ENCODE data around the gene MYO7A.

Gene MYO7A

GRCh38 chr11:77127235-77127911, 673 bp upstream of the MYO7A start:
- DNase-seq (ENCODE audit: low read depth in 3 of 3): peak; percentile 5 to 51 (median 40)

- DNase-seq (ENCODE audit: low read depth in 3 of 3): no peak
Measured at GRCh38 chr11:77129069-77129841, 1.2 kb downstream of the MYO7A start.

- no peak for DNase-seq (ENCODE audit: low read depth in 3 of 3)
Measured at GRCh38 chr11:77129842-77130756, 2.1 kb downstream of the MYO7A start.

GRCh38 chr11:77130763-77131513, 2.9 kb downstream of the MYO7A start:
- no peak for DNase-seq (ENCODE audit: low read depth in 3 of 3)

GRCh38 chr11:77131560-77131959, 3.5 kb downstream of the MYO7A start:
- DNase-seq (ENCODE audit: low read depth in 3 of 3): no peak

GRCh38 chr11:77135069-77135468, 7.0 kb downstream of the MYO7A start:
- DNase-seq (ENCODE audit: low read depth in 3 of 3): no peak

- DNase-seq (ENCODE audit: low read depth in 3 of 3): no peak
Measured at GRCh38 chr11:77136074-77136473, 8.0 kb downstream of the MYO7A start.

GRCh38 chr11:77136784-77137420, 8.9 kb downstream of the MYO7A start:
- DNase-seq (ENCODE audit: low read depth in 3 of 3): no peak

GRCh38 chr11:77137421-77137820, 9.4 kb downstream of the MYO7A start:
- no peak for DNase-seq (ENCODE audit: low read depth in 3 of 3)

- no peak for DNase-seq (ENCODE audit: low read depth in 3 of 3)
Measured at GRCh38 chr11:77138106-77138649, 10.1 kb downstream of the MYO7A start.

GRCh38 chr11:77139201-77139600, 11.2 kb downstream of the MYO7A start:
- DNase-seq (ENCODE audit: low read depth in 3 of 3): no peak

GRCh38 chr11:77140231-77140851, 12.3 kb downstream of the MYO7A start:
- no peak for DNase-seq (ENCODE audit: low read depth in 3 of 3)

GRCh38 chr11:77141034-77141433, 13.0 kb downstream of the MYO7A start:
- DNase-seq (ENCODE audit: low read depth in 3 of 3): no peak

GRCh38 chr11:77141475-77141874, 13.4 kb downstream of the MYO7A start:
- no peak for DNase-seq (ENCODE audit: low read depth in 3 of 3)

GRCh38 chr11:77142091-77142975, 14.3 kb downstream of the MYO7A start:
- DNase-seq (ENCODE audit: low read depth in 3 of 3): no peak

GRCh38 chr11:77143405-77144020, 15.5 kb downstream of the MYO7A start:
- no peak for DNase-seq (ENCODE audit: low read depth in 3 of 3)

- no peak for DNase-seq (ENCODE audit: low read depth in 3 of 3)
Measured at GRCh38 chr11:77144196-77144856, 16.3 kb downstream of the MYO7A start.

GRCh38 chr11:77144857-77145428, 16.9 kb downstream of the MYO7A start:
- no peak for DNase-seq (ENCODE audit: low read depth in 3 of 3)
